Upper lobe of left lung (tissue), 6 donors: ENCODE results near the gene AGBL4. TPM values are rescaled to one million over a fixed set of nuclear protein-coding genes. Genes with fewer than 3 reads are reported as not detected.

Experiments
- ATAC-seq, 2 donors: fragments of 200-7000 bp; cut with Tn5 transposase; one replicate each; pipeline ENCODE4 v1.9.1; 2022; ENCODE audit warnings: mild to moderate bottlenecking in 2 of 2, moderate library complexity in 2 of 2; ENCODE audit not compliant: low FRiP score in 2 of 2
- DNase-seq, 2 donors: peaks; one replicate each; pipeline ENCODE4 v3.0.0-alpha.2; 2019 to 2020
- H3K27ac ChIP-seq, 4 donors: fragments of 200-600 bp; sonication (generic); one replicate each; pipeline ENCODE4 v1.5.1; 2016 to 2019
- H3K27me3 ChIP-seq, 4 donors: fragments of 200-600 bp; sonication (generic); one replicate each; pipeline ENCODE4 v1.5.1; 2017 to 2019
- H3K36me3 ChIP-seq, 4 donors: fragments of 200-600 bp; sonication (generic); one replicate each; pipeline ENCODE4 v1.5.1; 2016 to 2019
- H3K4me1 ChIP-seq, 4 donors: fragments of 200-600 bp; sonication (generic); one replicate each; pipeline ENCODE4 v1.5.1; 2018 to 2019
- H3K4me3 ChIP-seq, 4 donors: fragments of 200-600 bp; sonication (generic); one replicate each; pipeline ENCODE4 v1.5.1; 2017 to 2019; ENCODE audit warnings: mild to moderate bottlenecking in 2 of 4, moderate library complexity in 1 of 4
- H3K9me3 ChIP-seq, 4 donors: fragments of 200-600 bp; sonication (generic); one replicate each; pipeline ENCODE4 v1.5.1; 2018 to 2019
- CTCF ChIP-seq, 6 experiments: fragments of 450-650 bp in 4 of 6; fragments of 200-600 bp in 2 of 6; sonication (generic) in 2 of 6; IDR thresholded peaks; one replicate each; pipeline ENCODE4 v1.5.1; 2016 to 2019; ENCODE audit warnings: antibody characterized with exemption in 6 of 6
- EP300 ChIP-seq, 4 donors: sonication (generic); formaldehyde crosslinking; IDR thresholded peaks; one replicate each; pipeline ENCODE4 v1.5.1; 2017; ENCODE audit warnings: antibody characterized with exemption in 4 of 4, control low read depth in 2 of 4
- POLR2A ChIP-seq, 4 donors: fragments of 450-650 bp; IDR thresholded peaks; one replicate each; pipeline ENCODE4 v1.5.1; 2016 to 2017; ENCODE audit warnings: antibody characterized with exemption in 4 of 4, mild to moderate bottlenecking in 2 of 4
- POLR2AphosphoS5 ChIP-seq, 2 donors: sonication (generic); formaldehyde crosslinking; IDR thresholded peaks; one replicate each; pipeline ENCODE4 v1.5.1; 2017; ENCODE audit warnings: antibody characterized with exemption in 2 of 2
- WGBS, 2 donors: methylation state at CpG; one replicate each; pipeline ENCODE4 v1.1.5; 2017 to 2018; 5-methylcytosine and 5-hydroxymethylcytosine counted together
- total RNA-seq, 6 donors: library from RNA; depleted of rRNA in 4 of 6; stranded (reverse); fragments of >200 nt in 4 of 6; gene quantifications; one replicate each; pipeline versions ENCODE4 v1.1.0 to v1.2.1, GENCODE V29; 2016 to 2021
- donor health status: DM: no; HTN: no; CAD: no; lungs with moderate emphysema.
- donor health status: DM: no; HTN: yes; CAD: no; lungs with severe emphysema.

The AGBL4 gene
- total RNA-seq, 6 donors from 2014 or later = 0.57 to 10.5 (median 1.5) TPM

- Histone ChIP-seq H3K4me1 (no peaks in the 10 kb centered on the region), H3K27ac (no peak overlapping the region), H3K4me3 (no peak overlapping the region), H3K9me3 (no peaks in the 10 kb centered on the region), H3K27me3 (no peaks in the 10 kb centered on the region), H3K36me3 (no peaks in the 10 kb centered on the region)
- DNase-seq = no peak
- 85 to 86% methylated on average over 3 of the region's 3 CpGs for WGBS, 2 donors
- no peak for ATAC-seq
- TF ChIP-seq CTCF (IDR thresholded peaks at IDR 0.05) (no peak), POLR2A (IDR thresholded peaks at IDR 0.05) (no peak), EP300 (IDR thresholded peaks at IDR 0.05) (no peak), POLR2AphosphoS5 (IDR thresholded peaks at IDR 0.05) (no peak)
Measured at GRCh38 chr1:48683839-48684238, 1339.9 kb downstream of the AGBL4 start.

GRCh38 chr1:48681476-48682305 lies 1342.1 kb downstream of the AGBL4 start:
- DNase-seq = no peak
- Histone ChIP-seq H3K27me3 (no peaks in the 10 kb centered on the region), H3K9me3 (no peaks in the 10 kb centered on the region), H3K27ac (no peak overlapping the region), H3K36me3 (no peaks in the 10 kb centered on the region), H3K4me1 (peaks cover 0 to 8% (median 0%) of the 10 kb centered on the region in 4 donors), H3K4me3 (no peak overlapping the region)
- TF ChIP-seq POLR2AphosphoS5 (IDR thresholded peaks at IDR 0.05) (no peak), CTCF (IDR thresholded peaks at IDR 0.05) (no peak), POLR2A (IDR thresholded peaks at IDR 0.05) (no peak), EP300 (IDR thresholded peaks at IDR 0.05) (no peak)
- 44 to 70% methylated on average over 3 to 4 of the region's 4 CpGs for WGBS, 2 donors
- peak in 1 of 2 donors; percentile 34 for ATAC-seq

GRCh38 chr1:48680411-48681035 lies 1343.2 kb downstream of the AGBL4 start:
- 68 to 70% methylated on average over 10 of the region's 10 CpGs for WGBS, 2 donors
- Histone ChIP-seq H3K9me3 (no peaks in the 10 kb centered on the region), H3K27me3 (no peaks in the 10 kb centered on the region), H3K27ac (no peak overlapping the region), H3K36me3 (no peaks in the 10 kb centered on the region), H3K4me1 (peaks cover 0 to 8% (median 0%) of the 10 kb centered on the region in 4 donors), H3K4me3 (no peak overlapping the region)
- DNase-seq = no peak
- ATAC-seq = no peak
- TF ChIP-seq CTCF (IDR thresholded peaks at IDR 0.05) (no peak), POLR2A (IDR thresholded peaks at IDR 0.05) (no peak), POLR2AphosphoS5 (IDR thresholded peaks at IDR 0.05) (no peak), EP300 (IDR thresholded peaks at IDR 0.05) (no peak)

- Histone ChIP-seq H3K4me3 (no peak overlapping the region), H3K36me3 (no peaks in the 10 kb centered on the region), H3K27me3 (no peaks in the 10 kb centered on the region), H3K9me3 (no peaks in the 10 kb centered on the region), H3K4me1 (peaks cover 0 to 8% (median 0%) of the 10 kb centered on the region in 4 donors), H3K27ac (no peak overlapping the region)
- WGBS, 2 donors = 79 to 88% methylated on average over 6 of the region's 6 CpGs
- TF ChIP-seq CTCF (IDR thresholded peaks at IDR 0.05) (no peak), POLR2A (IDR thresholded peaks at IDR 0.05) (no peak), EP300 (IDR thresholded peaks at IDR 0.05) (no peak), POLR2AphosphoS5 (IDR thresholded peaks at IDR 0.05) (no peak)
- DNase-seq = peak in 1 of 2 donors; percentile 45
- ATAC-seq = no peak
Measured at GRCh38 chr1:48679859-48680258, 1343.9 kb downstream of the AGBL4 start.
